ELR (cell line): ENCODE measurements around the gene MIB2.
"Not testable (repeated sequence)": the region's sequence is repeated elsewhere in the genome, so short reads cannot be mapped to it uniquely, and the experiment has no call there.

Experiments used
- DNase-seq: peaks from one replicate; pipeline ENCODE4 v3.0.0-alpha.2; 2015; ENCODE audit warnings: low read depth

The MIB2 gene

GRCh38 chr1:1627261-1627828 lies 12.0 kb downstream of the MIB2 start:
- no peak for DNase-seq

- DNase-seq = no peak
Observed at GRCh38 chr1:1627829-1628753, 12.8 kb downstream of the MIB2 start.

- no peak for DNase-seq
Observed at GRCh38 chr1:1628754-1629429, 13.6 kb downstream of the MIB2 start.

DNA sequence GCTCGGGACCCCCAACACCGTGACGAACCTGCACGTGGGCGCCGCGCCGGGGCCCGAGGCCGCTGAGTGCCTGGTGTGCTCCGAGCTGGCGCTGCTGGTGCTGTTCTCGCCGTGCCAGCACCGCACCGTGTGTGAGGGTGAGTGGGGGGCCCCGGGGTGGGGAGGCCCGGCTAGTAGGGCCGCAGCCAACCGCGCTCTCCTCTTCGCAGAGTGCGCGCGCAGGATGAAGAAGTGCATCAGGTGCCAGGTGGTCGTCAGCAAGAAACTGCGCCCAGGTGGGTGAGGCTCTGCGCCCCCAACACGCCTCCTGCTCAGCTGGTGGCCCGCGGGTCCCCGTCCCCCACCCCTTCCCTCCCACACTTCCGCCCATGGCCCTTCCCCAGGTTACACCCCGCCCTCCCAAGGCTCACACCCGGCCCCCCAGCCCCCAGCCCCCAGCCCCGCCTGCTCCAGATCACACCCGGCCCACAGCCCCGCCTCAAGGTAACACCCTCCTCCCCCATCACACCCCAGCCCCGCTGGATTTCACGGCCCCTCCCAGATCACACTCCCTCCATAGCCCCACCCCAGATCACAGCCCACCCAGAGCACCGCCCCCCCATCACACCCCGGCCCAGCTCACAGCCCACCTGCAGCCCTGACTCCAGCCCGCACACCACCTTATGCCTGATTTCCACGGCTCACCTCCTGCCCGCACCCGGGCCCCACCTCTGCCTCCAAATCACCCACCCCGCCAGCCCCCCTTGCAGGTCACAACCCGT lies 14.3 kb downstream of the MIB2 start:
- no peak for DNase-seq

- DNase-seq = no peak
Observed at GRCh38 chr1:1630191-1630964, 15.1 kb downstream of the MIB2 start.

DNA sequence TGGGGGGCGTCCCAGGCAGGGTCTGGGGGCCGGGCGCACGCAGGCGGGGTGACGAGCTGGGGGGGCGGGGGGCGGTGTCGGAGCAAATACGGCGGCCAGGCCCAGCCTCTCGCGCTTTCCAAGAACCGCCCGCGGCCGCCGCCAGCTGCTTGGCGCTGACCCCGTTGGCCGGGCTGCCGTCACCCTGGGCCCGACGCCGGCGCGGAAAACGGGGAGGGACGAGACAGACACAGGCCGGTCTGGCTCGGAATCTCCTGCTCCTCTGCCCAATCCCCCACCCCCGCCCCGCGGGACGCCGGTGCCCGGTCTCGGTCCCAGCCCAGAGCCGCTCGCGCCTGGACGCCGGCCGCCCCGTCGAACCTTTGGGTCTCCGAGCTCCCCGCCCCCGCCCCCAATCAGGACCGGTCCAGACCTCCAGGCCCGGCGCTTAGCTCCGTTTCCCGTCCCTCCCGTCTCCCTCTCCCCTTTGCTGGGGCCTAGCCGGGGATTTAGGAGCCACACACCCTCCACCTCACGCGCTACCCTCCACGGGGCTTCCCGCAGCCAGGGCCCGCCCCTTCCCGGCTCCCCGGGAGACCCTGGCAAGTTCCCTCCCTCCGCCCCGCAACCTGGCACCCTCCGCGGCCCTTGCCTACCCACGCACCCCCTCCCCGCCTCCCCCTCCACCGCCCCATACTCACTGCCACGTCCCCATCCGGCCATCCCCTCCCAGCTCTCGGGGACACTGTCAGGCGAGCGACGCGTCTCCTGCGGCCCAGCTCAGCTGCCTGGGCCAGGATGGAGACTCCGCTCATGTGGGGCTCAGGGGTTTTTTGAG lies 15.9 kb downstream of the MIB2 start:
- DNase-seq = no peak

- DNase-seq = no peak
Observed at GRCh38 chr1:1631782-1632420, 16.6 kb downstream of the MIB2 start, which contains the start of gene MMP23B. Gene MMP23B, plus strand, starts transcription at chr1:1632173. Its CDS starts 46 bp downstream, at chr1:1632219.

GRCh38 chr1:1633409-1633808 lies 18.1 kb downstream of the MIB2 start:
- DNase-seq = not testable (repeated sequence)

- not testable (repeated sequence) for DNase-seq
Observed at GRCh38 chr1:1634613-1635012, 19.3 kb downstream of the MIB2 start.

GRCh38 chr1:1636621-1637478 lies 21.6 kb downstream of the MIB2 start:
- not testable (repeated sequence) for DNase-seq

DNA sequence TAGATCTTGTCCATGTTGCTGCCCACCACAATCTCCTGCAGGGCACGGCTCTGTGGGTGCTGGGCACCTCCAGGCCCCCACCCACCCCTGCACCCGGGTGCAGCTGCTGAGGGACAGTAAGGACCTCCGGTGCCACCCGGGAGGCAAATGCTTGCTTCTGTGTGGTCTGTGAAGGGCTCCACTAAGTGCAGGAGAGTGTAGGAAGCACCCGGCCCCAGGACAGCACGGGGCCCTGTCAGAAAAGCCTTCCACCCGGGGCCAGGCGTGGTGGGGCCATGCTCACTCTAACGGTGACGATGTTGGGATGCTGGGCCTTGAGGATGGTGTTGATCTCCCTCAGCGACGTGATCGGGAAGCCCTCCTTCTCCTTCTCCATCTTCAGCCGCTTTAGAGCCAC lies 22.2 kb downstream of the MIB2 start:
- DNase-seq = not testable (repeated sequence)

DNA sequence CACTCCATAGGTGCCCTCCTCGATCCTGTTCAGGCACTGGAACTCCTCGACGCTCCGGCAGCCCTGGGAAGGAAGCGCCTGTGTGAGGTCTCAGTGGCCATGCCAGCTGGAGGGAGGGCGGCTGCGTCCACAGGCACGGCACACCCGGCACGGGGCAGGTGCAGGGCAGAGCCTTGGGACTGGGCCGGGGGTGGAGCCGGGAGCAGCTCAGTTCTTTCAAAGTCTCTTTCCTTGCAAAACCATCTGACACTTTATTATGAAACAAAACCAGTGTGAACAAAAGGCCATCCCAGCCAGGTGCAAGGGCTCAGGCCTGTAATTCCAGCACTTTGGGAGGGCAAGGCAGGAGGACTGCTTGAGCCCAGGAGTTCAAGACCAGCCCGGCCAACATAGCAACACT lies 23.2 kb downstream of the MIB2 start:
- not testable (repeated sequence) for DNase-seq

GRCh38 chr1:1639368-1639767 lies 24.1 kb downstream of the MIB2 start:
- DNase-seq = not testable (repeated sequence)

DNA sequence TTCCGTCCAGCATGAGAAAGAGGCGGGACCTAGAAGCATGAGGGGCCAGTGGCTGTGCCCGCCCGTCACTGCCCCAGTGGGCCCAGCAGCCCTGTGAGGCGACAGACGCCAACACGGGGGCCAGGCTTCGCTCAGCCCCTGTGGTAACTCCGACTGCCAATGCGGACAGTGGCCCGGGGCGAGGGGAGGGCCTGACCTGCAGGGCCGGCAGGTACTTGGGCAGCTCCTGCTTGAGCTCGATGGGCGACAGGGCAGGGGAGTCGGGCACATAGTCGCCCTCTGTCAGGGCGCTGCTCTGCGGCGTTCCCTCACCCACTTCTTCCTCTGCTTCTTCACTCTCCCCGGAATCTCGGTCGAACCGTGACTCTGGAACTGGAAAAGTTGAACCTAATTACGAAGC lies 24.8 kb downstream of the MIB2 start:
- not testable (repeated sequence) for DNase-seq

DNA sequence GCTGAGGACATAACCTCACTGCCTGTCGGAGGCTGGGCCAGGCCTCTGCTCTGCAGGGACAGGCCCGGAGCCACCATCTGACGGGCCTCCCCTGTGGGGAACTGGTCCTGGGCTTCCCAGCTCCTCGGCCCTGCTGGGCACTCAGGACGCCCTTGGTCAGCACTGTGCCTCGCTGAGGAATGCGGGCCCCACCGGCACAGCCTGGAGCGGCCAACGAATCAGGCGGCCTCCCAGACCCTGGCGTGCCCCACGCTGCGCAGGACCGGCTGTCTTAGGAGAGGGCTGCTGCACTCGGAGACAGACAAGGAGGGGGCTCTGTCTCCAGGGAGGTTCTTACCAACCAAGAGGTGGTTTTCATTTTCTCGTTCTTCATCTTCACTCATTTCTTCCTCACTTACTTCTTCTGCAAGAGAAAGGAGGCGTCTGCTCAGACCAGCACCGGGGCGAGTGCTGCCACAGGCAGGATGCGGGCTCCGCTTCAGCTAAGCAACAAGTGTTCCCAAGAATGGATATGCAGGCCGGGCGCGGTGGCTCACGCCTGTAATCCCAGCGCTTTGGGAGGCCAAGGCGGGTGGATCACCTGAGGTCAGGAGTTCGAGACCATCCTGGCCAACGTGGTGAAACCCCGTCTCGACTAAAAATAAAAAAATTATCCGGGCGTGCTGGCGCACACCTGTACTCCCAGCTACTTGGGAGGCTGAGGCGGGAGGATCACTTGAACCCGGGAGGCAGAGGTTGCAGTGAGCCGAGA lies 25.6 kb downstream of the MIB2 start:
- DNase-seq = not testable (repeated sequence)

DNA sequence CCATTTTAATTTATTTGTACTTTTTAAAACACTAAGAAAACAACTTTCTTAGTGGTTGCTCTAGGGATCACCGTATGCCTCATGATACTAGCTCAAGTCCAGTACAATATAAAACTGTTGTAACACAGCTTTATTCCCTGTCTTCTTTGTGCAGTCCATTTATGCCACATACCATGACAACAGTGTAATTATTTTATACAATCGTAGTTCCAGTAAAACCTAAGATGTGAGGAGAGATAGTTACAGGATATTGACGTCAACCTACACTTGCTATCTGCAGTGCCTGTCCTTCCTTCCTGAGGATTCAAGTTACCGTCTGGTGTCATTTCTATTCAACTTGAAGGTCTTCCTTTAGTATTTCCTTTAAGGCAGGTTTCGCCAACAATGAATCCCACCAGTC lies 31.0 kb downstream of the MIB2 start:
- not testable (repeated sequence) for DNase-seq

DNA sequence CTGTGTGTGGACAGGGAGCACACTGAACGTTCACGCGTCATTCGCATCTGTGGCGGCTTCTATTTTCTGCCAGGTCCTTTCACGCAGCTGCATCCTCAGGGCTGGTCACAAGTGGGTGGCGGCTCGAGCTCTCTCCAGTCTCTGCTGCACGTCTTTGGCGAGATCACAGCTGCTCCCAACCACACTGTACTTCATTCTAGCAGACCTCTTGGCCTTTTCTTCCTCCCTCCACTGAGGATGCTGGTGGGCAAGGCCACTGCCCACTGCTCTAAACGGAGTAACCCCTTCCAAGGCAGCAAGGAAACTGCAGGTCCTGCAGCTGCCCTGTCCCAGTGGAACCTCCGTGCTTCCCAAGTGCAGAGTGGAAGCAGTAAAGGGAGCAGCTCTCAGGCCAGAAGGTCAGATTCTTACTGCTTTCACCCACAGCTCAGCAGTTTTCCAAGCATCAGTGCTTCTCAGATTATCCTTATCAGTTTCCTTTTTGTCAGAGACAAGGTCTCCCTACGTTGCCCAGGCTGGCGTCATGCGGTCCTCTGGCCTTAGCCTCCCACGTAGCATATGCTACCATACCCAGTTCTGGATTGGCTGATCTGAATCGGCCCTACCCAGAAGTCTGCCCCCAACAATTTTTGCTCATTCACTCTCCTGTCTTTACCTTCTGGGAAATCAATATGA lies 32.4 kb downstream of the MIB2 start:
- not testable (repeated sequence) for DNase-seq
